Tibial artery (tissue), 4 donors: ENCODE data around the gene EXT2.

ENCODE experiments used
- DNase-seq, 2 donors: peaks; one replicate each; pipeline ENCODE4 v3.0.0-alpha.2; 2019
- H3K27ac ChIP-seq, 2 donors: fragments of 200-600 bp; sonication (generic) in 1 of 2; 1 replicate in 1 of 2; 2 replicates in 1 of 2; pipeline ENCODE4 v1.5.1; 2018 to 2019; ENCODE audit warnings: mild to moderate bottlenecking in 1 of 2
- H3K27me3 ChIP-seq, 2 donors: fragments of 200-600 bp; sonication (generic) in 1 of 2; one replicate each; pipeline versions ENCODE4 v1.5.1 to v1.6.0; 2016 to 2019
- H3K36me3 ChIP-seq, 3 donors: fragments of 200-600 bp; sonication (generic) in 2 of 3; one replicate each; pipeline ENCODE4 v1.5.1; 2016 to 2019; ENCODE audit warnings: mild to moderate bottlenecking in 2 of 3
- H3K4me1 ChIP-seq, 4 donors: fragments of 200-600 bp; sonication (generic) in 2 of 4; 1 replicate in 3 of 4; 2 replicates in 1 of 4; pipeline ENCODE4 v1.5.1; 2016 to 2019
- H3K4me3 ChIP-seq, 2 donors: fragments of 200-600 bp; sonication (generic) in 1 of 2; 1 replicate in 1 of 2; 2 replicates in 1 of 2; pipeline ENCODE4 v1.5.1; 2018 to 2019; ENCODE audit warnings: mild to moderate bottlenecking in 2 of 2
- H3K9me3 ChIP-seq, 3 donors: fragments of 200-600 bp; sonication (generic) in 1 of 3; one replicate each; pipeline ENCODE4 v1.5.1; 2016 to 2019
- CTCF ChIP-seq, 2 experiments: fragments of 200-600 bp in 1 of 2; fragments of 450-650 bp in 1 of 2; IDR thresholded peaks; one replicate each; pipeline ENCODE4 v1.5.1; 2017 to 2019; ENCODE audit warnings: antibody characterized with exemption in 2 of 2, mild to moderate bottlenecking in 1 of 2, moderate library complexity in 1 of 2
- intact Hi-C: fragments of 100-400 bp; cut with DNase I; formaldehyde crosslinking; loops from one replicate; pipeline ENCODE4 v1.15.0; 2023; ENCODE audit warnings: low total_unique reads

EXT2 gene

DNA sequence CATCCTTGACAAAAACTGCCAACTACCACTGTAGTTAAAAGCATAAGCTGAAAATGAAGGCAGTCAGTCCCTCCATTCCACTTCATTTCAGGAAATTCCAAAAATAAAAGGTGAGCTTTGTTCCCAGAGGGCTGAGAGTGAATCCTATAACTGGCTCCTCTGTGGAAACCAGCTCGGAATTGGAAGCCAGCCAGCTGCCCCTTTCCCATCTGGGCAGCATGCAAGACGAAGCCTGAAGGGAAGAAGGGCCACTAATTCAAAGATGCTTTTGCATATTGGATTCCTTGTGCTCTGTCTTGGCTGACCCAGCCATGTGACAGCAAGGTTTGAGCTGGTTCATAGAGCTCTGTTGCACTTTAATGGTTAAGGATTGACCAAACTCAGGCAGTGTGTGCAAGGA lies 131.0 kb downstream of the EXT2 start:
- Histone ChIP-seq H3K4me1 (no peaks in the 10 kb centered on the region), H3K9me3 (no peaks in the 10 kb centered on the region), H3K36me3 (no peaks in the 10 kb centered on the region), H3K4me3 (no peak overlapping the region), H3K27me3 (no peaks in the 10 kb centered on the region), H3K27ac (no peak overlapping the region)
- DNase-seq = no peak
- TF ChIP-seq CTCF (IDR thresholded peaks at IDR 0.05) = no peak
- intact Hi-C loops = no loop called here

GRCh38 chr11:44226945-44227344 lies 131.5 kb downstream of the EXT2 start:
- Histone ChIP-seq H3K4me1 (no peaks in the 10 kb centered on the region), H3K4me3 (no peak overlapping the region), H3K27me3 (no peaks in the 10 kb centered on the region), H3K36me3 (no peaks in the 10 kb centered on the region), H3K9me3 (no peaks in the 10 kb centered on the region), H3K27ac (no peak overlapping the region)
- no peak for TF ChIP-seq CTCF (IDR thresholded peaks at IDR 0.05)
- no peak for DNase-seq
- intact Hi-C loops = no loop called here

DNA sequence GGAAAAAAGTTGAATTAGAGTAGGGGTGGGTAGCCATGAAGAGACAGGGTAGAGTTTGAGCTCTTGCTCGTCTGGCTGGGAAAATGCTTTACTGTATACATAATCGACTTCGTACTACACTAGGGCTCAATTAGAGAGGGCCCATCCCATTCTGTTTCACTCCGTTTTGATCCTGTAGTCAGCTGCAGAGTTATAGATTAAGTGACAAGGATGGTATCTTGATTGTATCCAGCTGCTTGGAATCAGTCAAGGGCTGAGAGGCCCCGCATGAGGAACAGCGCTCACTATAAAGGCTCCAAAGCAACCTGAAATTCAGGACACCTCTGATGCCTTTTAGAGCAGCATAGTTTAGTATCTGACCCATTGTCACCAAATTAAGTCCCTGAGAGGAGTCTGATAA lies 132.9 kb downstream of the EXT2 start:
- H3K4me1 ChIP-seq = no peaks in the 10 kb centered on the region
- DNase-seq = no peak
- intact Hi-C loops = no loop called here
- no peak for TF ChIP-seq CTCF (IDR thresholded peaks at IDR 0.05)
- no peaks in the 10 kb centered on the region for H3K27me3 ChIP-seq
- H3K9me3 ChIP-seq = no peaks in the 10 kb centered on the region
- H3K4me3 ChIP-seq = no peak overlapping the region
- no peaks in the 10 kb centered on the region for H3K36me3 ChIP-seq
- H3K27ac ChIP-seq = no peak overlapping the region

- Histone ChIP-seq H3K36me3 (no peaks in the 10 kb centered on the region), H3K9me3 (no peaks in the 10 kb centered on the region), H3K4me3 (no peak overlapping the region), H3K27ac (no peak overlapping the region), H3K27me3 (no peaks in the 10 kb centered on the region), H3K4me1 (no peaks in the 10 kb centered on the region)
- no peak for DNase-seq
- intact Hi-C loops = no loop called here
- no peak for TF ChIP-seq CTCF (IDR thresholded peaks at IDR 0.05)
Measured at GRCh38 chr11:44229098-44229497, 133.6 kb downstream of the EXT2 start.

DNA sequence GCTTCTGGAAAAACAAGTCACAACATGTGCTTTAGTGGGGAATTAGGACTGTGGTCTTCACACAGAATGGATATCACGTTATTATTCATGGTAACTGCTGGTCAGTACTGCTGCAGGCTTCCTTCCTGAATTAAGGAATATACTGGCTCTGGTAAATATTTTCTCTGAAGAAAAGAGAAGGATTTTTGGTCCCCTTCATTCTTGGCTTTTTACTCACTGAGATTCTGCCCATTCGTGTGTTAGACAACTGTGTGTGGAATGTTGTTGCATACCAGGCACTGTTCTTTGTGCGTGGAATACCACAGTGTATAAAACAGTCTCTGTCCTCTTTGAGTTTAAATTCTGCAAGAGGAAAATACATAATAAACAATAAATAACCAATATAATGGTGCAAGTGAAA lies 134.1 kb downstream of the EXT2 start:
- H3K27ac ChIP-seq = no peak overlapping the region
- no peak overlapping the region for H3K4me3 ChIP-seq
- H3K36me3 ChIP-seq = no peaks in the 10 kb centered on the region
- H3K4me1 ChIP-seq = no peaks in the 10 kb centered on the region
- no peaks in the 10 kb centered on the region for H3K27me3 ChIP-seq
- no peak for TF ChIP-seq CTCF (IDR thresholded peaks at IDR 0.05)
- no peaks in the 10 kb centered on the region for H3K9me3 ChIP-seq
- no peak for DNase-seq
- intact Hi-C loops = no loop called here

DNA sequence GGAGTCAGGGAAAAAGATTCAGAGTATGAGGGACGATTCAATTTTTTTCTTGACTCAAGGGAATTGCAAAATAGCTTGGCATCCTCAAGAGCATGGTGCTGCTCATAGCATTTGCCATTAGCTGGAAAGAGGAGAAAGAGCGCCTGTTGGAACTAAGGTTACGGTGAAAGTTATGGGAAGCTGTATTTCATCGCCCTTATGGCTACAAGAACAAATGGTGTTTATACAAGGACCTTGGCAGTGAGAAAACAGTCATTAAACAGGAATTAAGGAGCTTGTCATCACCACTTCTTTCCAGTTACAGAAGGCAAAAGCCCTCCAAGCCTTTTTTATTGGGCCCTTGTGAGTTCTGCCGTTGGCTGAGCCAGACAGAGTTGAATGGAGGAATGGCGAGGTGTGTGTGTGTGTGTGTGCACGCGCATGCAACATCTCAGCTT lies 140.3 kb downstream of the EXT2 start:
- intact Hi-C loops = no loop called here

More for the DNA sequence above, 140.3 kb downstream of the EXT2 start:
- H3K27me3 ChIP-seq = no peaks in the 10 kb centered on the region
- H3K36me3 ChIP-seq = peaks cover 12 to 28% (median 15%) of the 10 kb centered on the region in 3 donors
- no peak for DNase-seq
- no peak for TF ChIP-seq CTCF (IDR thresholded peaks at IDR 0.05)
- no peaks in the 10 kb centered on the region for H3K9me3 ChIP-seq
- no peak overlapping the region for H3K4me3 ChIP-seq
- H3K27ac ChIP-seq = no peak overlapping the region
- no peaks in the 10 kb centered on the region for H3K4me1 ChIP-seq
